Measurements from ENCODE around the gene KY. TPM values are rescaled to one million over a fixed set of nuclear protein-coding genes. Genes with fewer than 3 reads are reported as not detected.
A peak's percentile ranks its signal among the peaks of the same experiment; 100 is the strongest.

The KY gene
- polyA plus RNA-seq, 4 donors = 0.74 to 1.8 (median 1.5) TPM

DNA sequence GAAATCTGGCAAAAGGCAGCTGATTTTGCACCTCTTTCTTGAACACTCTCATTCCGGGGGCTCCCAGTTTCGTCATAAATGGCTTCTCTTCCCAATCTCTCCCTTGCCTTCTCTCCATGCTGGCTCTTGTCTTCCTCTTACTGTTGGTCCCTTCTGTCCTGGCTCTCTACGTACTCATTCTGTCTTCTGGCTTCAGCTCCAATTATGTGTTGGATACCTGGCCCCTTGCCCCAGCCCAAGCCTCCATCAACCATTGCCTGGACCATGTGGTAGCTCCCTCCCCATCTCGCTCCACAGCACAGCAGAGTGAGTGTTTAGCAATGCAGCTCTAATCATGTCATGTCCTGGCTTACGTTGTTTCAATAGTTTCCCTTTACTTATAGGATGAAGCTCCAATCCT, 21.7 kb upstream of the KY start:
- no peak for DNase-seq (ENCODE audit: low read depth in 4 of 4, low spot score in 3 of 4)

- DNase-seq (ENCODE audit: low read depth in 4 of 4, low spot score in 3 of 4) = no peak
Observed at GRCh38 chr3:134667956-134668355, 17.1 kb upstream of the KY start.

GRCh38 chr3:134667406-134667805, 16.6 kb upstream of the KY start:
- peak in 1 of 4 donors; percentile 10 for DNase-seq (ENCODE audit: low read depth in 4 of 4, low spot score in 3 of 4)

DNA sequence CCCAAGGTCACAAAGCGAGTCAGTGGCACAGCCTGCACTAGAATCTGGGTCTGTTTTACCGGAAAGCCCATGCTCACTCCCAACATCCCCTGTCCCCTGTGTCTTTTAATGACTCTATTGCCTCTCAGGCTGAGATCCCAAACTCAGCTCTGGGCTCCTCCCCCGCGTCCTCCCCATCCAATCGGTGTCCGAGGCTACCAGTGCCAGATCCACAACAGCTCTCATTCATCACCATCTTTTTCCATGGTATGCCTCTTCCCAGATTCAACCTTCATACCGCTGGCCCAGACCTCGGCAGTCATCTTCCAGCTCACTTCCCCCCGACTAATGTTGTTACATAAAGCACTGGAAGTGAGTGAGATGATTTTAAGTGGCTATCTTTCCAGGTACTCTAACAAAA, 16.1 kb upstream of the KY start:
- no peak for DNase-seq (ENCODE audit: low read depth in 4 of 4, low spot score in 3 of 4)

DNA sequence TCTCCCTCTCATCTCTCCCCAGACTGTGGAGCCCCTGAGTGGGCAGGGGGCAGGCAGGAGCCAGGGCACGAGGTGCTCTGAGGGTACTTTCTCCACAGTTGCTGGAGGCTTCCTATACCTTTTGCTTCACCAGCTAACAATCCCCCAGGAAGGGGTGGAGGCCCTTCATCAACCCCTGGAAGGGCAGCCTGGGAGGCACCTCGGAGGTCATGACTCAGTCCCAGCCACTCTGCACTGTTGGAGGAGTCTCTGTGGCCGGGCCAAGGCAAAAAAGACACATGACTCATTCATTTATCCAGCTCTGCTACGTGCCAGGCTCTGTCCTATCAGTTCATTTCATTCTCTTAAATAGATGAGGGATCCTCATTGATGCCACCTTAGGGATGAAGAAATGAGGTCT, 15.6 kb upstream of the KY start:
- DNase-seq (ENCODE audit: low read depth in 4 of 4, low spot score in 3 of 4) = no peak

- DNase-seq (ENCODE audit: low read depth in 4 of 4, low spot score in 3 of 4) = no peak
Observed at GRCh38 chr3:134666052-134666451, 15.2 kb upstream of the KY start.

DNA sequence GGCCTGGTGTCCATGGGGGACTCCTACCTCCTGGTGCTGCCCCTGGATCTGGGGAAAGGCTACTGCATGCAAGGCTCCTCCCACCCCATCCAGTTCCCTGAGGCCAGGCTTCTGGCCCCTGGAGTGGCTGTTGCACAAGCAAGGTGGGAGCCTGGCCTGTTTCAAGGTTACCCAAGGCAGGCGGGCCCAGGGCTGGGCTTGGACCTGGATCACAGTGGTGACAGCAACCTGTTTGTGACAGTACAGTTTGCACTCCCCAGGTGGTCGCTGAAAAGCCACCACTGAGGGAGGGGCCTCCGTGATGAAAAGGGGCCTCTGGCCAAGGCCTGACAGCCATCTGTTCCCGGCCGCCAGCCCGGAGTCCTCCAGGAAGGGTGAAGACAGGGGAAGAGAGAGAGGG, 14.4 kb upstream of the KY start:
- DNase-seq (ENCODE audit: low read depth in 4 of 4, low spot score in 3 of 4) = no peak

- no peak for DNase-seq (ENCODE audit: low read depth in 4 of 4, low spot score in 3 of 4)
Observed at GRCh38 chr3:134663721-134664456, 13.1 kb upstream of the KY start.

DNA sequence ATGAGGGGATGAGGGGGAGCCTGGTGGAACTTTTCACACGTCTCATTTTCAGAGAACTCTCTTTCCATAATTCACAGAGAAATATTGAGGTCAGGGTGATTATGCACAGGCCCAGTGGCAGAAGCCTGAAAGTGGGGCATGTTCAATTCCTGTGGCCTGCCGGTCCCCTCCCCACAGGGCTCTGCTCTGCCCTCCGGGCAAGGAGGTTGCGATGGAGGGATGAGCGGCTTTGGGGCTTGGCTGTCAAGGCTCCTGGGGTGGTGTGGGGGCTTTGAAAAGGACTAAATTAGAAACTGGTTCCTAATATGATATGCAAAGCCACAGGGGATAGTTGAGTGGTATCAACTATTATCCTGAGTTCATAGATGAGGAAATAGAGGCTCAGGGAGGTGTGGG, 9.2 kb upstream of the KY start:
- DNase-seq (ENCODE audit: low read depth in 4 of 4, low spot score in 3 of 4) = no peak

GRCh38 chr3:134659391-134660045, 8.7 kb upstream of the KY start:
- no peak for DNase-seq (ENCODE audit: low read depth in 4 of 4, low spot score in 3 of 4)

GRCh38 chr3:134658555-134658954, 7.7 kb upstream of the KY start:
- DNase-seq (ENCODE audit: low read depth in 4 of 4, low spot score in 3 of 4) = no peak

- no peak for DNase-seq (ENCODE audit: low read depth in 4 of 4, low spot score in 3 of 4)
Observed at GRCh38 chr3:134656211-134656800, 5.5 kb upstream of the KY start.

GRCh38 chr3:134655706-134656105, 4.9 kb upstream of the KY start:
- DNase-seq (ENCODE audit: low read depth in 4 of 4, low spot score in 3 of 4) = no peak

- DNase-seq (ENCODE audit: low read depth in 4 of 4, low spot score in 3 of 4) = no peak
Observed at GRCh38 chr3:134654031-134654430, 3.2 kb upstream of the KY start.

- DNase-seq (ENCODE audit: low read depth in 4 of 4, low spot score in 3 of 4) = no peak
Observed at GRCh38 chr3:134652886-134653630, 2.2 kb upstream of the KY start.

- DNase-seq (ENCODE audit: low read depth in 4 of 4, low spot score in 3 of 4) = no peak
Observed at GRCh38 chr3:134652409-134652831, 1.6 kb upstream of the KY start.

DNA sequence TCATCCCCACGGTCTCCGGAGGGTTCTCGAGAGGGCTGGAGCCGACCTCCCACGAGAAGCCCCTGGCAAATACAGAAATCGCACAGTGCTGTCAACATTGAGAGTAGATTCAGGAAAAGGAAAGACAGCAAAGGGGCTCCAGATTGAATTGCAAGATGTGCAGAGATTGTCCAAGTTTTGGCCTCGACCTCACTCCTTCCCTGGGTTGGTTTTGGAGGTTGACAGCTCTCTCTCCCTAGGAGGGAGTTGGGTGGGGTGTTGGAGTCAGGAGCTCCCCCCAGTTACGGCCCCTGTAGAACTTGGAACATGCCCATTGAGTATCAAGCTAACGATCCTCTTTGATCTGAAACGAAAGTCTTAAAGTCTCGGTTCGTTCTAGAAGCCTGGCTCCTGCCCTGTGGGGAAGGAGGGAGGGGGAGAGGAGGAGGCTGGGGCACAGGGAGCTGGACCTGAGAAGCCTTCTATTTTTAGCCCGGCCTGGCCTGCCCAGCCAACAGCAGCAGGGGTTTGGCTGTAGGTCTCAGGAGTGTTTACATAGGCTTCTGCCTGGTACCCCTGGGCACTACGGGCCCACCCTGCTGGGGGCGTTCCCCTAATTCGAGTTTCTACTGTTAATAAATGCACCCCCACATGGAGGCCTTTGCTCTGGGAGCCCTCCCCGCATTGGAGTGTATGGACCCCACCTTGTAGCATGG, 672 bp upstream of the KY start:
- no peak for DNase-seq (ENCODE audit: low read depth in 4 of 4, low spot score in 3 of 4)

DNA sequence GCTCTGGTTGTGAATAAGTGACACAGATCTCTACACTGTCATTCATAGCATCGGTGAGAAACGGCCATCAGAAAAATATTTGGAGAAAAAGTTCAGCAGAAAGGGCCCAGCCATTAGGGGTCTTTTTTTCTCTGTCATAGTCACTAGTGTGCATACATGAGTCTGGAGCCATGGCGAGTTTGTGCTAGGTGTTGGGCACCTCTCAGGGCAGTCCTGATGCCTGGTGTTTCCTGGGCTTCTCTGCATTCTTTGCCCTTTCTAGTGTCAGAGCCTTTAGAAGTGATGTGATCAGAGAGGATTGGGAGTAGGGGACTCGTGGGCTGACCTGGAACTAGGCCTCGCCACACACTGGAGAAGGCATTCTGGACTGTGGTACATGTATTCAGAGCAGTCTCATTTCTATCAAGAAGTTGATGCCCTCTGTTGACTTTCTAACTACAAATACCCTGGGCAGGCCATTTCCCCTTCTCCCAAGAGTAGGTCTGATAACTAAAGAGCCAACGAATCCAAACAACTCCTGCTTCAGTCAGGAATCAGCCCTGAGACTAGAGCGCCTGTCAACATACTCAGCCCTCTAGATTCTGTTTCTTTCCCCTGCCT, 1.6 kb downstream of the KY start:
- no peak for DNase-seq (ENCODE audit: low read depth in 4 of 4, low spot score in 3 of 4)

GRCh38 chr3:134647902-134648760, 2.7 kb downstream of the KY start:
- DNase-seq (ENCODE audit: low read depth in 4 of 4, low spot score in 3 of 4) = no peak

Data from right renal pelvis (tissue), 4 donors.